ENCODE results near the gene FAM240B. TPM values are rescaled to one million over a fixed set of nuclear protein-coding genes. Genes with fewer than 3 reads are reported as not detected.

Gene FAM240B
- total RNA-seq, 2 experiments from 2014 or later, result not detected

GRCh38 chr9:38652044-38652443 is 67.9 kb downstream of the FAM240B start:
- CTCF ChIA-PET, result no interaction called here
- POLR2A ChIA-PET, result no interaction called here

GRCh38 chr9:38651400-38652042 is 68.4 kb downstream of the FAM240B start:
- CTCF ChIA-PET, result no interaction called here
- H3K36me3 Mint-ChIP-seq (ENCODE audit: low read depth), result no peaks in the 10 kb centered on the region
- no peak for ATAC-seq (ENCODE audit: poor library complexity)
- Histone ChIP-seq H3K27ac (ENCODE audit: low read depth in 1 of 2, low read length in 2 of 2) (no peak overlapping the region), H3K4me3 (ENCODE audit: low read length) (no peak overlapping the region), H3K9me3 (ENCODE audit: control insufficient read depth in 1 of 2, insufficient read depth in 1 of 2, low read length in 2 of 2) (no peaks in the 10 kb centered on the region), H3K27me3 (ENCODE audit: control insufficient read depth in 1 of 2, insufficient read depth in 2 of 2, low read length in 2 of 2) (no peaks in the 10 kb centered on the region), H3K4me1 (ENCODE audit: insufficient read depth, low read length) (no peaks in the 10 kb centered on the region), H3K36me3 (ENCODE audit: insufficient read depth, low read length) (no peaks in the 10 kb centered on the region)
- H3K9me3 Mint-ChIP-seq, result no peaks in the 10 kb centered on the region
- POLR2A ChIA-PET, result no interaction called here
- H3K4me3 Mint-ChIP-seq, result no peak overlapping the region
- no peak overlapping the region for H3K27ac Mint-ChIP-seq
- no peaks in the 10 kb centered on the region for H3K4me1 Mint-ChIP-seq (ENCODE audit: low read depth)
- H3K27me3 Mint-ChIP-seq, result peaks cover 21% of the 10 kb centered on the region
- intact Hi-C loops (cut with DNase I, micrococcal nuclease), result no loop called here
- no peak for TF ChIP-seq CTCF (IDR thresholded peaks at IDR 0.05)
- no peak for DNase-seq

More at GRCh38 chr9:38652044-38652443, 67.9 kb downstream of the FAM240B start:
- Mint-ChIP-seq H3K27ac (no peak overlapping the region), H3K27me3 (peaks cover 26% of the 10 kb centered on the region), H3K4me3 (no peak overlapping the region), H3K4me1 (ENCODE audit: low read depth) (no peaks in the 10 kb centered on the region), H3K9me3 (no peaks in the 10 kb centered on the region), H3K36me3 (ENCODE audit: low read depth) (no peaks in the 10 kb centered on the region)
- H3K27me3 ChIP-seq (ENCODE audit: control insufficient read depth in 1 of 2, insufficient read depth in 2 of 2, low read length in 2 of 2), result no peaks in the 10 kb centered on the region
- H3K36me3 ChIP-seq (ENCODE audit: insufficient read depth, low read length), result no peaks in the 10 kb centered on the region
- H3K9me3 ChIP-seq (ENCODE audit: control insufficient read depth in 1 of 2, insufficient read depth in 1 of 2, low read length in 2 of 2), result no peaks in the 10 kb centered on the region
- intact Hi-C loops (cut with DNase I, micrococcal nuclease), result no loop called here
- no peak for ATAC-seq (ENCODE audit: poor library complexity)
- DNase-seq, result no peak
- H3K27ac ChIP-seq (ENCODE audit: low read depth in 1 of 2, low read length in 2 of 2), result no peak overlapping the region
- H3K4me3 ChIP-seq (ENCODE audit: low read length), result no peak overlapping the region
- no peak for TF ChIP-seq CTCF (IDR thresholded peaks at IDR 0.05)
- H3K4me1 ChIP-seq (ENCODE audit: insufficient read depth, low read length), result no peaks in the 10 kb centered on the region

GRCh38 chr9:38650564-38650963 is 69.4 kb downstream of the FAM240B start:
- no peak for TF ChIP-seq CTCF (IDR thresholded peaks at IDR 0.05)
- Mint-ChIP-seq H3K27me3 (peaks cover 11% of the 10 kb centered on the region), H3K27ac (no peak overlapping the region), H3K4me1 (ENCODE audit: low read depth) (no peaks in the 10 kb centered on the region), H3K4me3 (no peak overlapping the region), H3K36me3 (ENCODE audit: low read depth) (no peaks in the 10 kb centered on the region), H3K9me3 (no peaks in the 10 kb centered on the region)
- no peak overlapping the region for H3K4me3 ChIP-seq (ENCODE audit: low read length)
- no peaks in the 10 kb centered on the region for H3K9me3 ChIP-seq (ENCODE audit: control insufficient read depth in 1 of 2, insufficient read depth in 1 of 2, low read length in 2 of 2)
- H3K4me1 ChIP-seq (ENCODE audit: insufficient read depth, low read length), result no peaks in the 10 kb centered on the region
- H3K27ac ChIP-seq (ENCODE audit: low read depth in 1 of 2, low read length in 2 of 2), result no peak overlapping the region
- ChIA-PET POLR2A (no interaction called here), CTCF (no interaction called here)
- ATAC-seq (ENCODE audit: poor library complexity) (no peak), DNase-seq (no peak)
- H3K27me3 ChIP-seq (ENCODE audit: control insufficient read depth in 1 of 2, insufficient read depth in 2 of 2, low read length in 2 of 2), result no peaks in the 10 kb centered on the region
- H3K36me3 ChIP-seq (ENCODE audit: insufficient read depth, low read length), result no peaks in the 10 kb centered on the region
- intact Hi-C loops (cut with DNase I, micrococcal nuclease), result no loop called here

Measured in CD4-positive, alpha-beta T cell (primary cell).